NCI-H2196 treated with DMSO at 0.1 percent for 48 hours (cell line): ENCODE data around the gene PPP2R3B.
"Not testable (repeated sequence)": the region's sequence is repeated elsewhere in the genome, so short reads cannot be mapped to it uniquely, and the experiment has no call there.

Experiments used
- DNase-seq: peaks from one replicate; lab custom pipeline; 2025; ENCODE audit not compliant: unreplicated experiment; lab: John Stamatoyannopoulos, UW

The PPP2R3B gene

GRCh38 chrX:305781-306613 lies 80.7 kb downstream of the PPP2R3B start:
- DNase-seq, result not testable (repeated sequence)

GRCh38 chrX:302975-303374 lies 83.7 kb downstream of the PPP2R3B start:
- no peak for DNase-seq

GRCh38 chrX:300334-300733 lies 86.4 kb downstream of the PPP2R3B start:
- no peak for DNase-seq

GRCh38 chrX:298993-299392 lies 87.7 kb downstream of the PPP2R3B start:
- no peak for DNase-seq

GRCh38 chrX:295136-295535 lies 91.6 kb downstream of the PPP2R3B start:
- DNase-seq, result no peak

- DNase-seq, result no peak
Measured at GRCh38 chrX:292900-293897, 93.5 kb downstream of the PPP2R3B start.

- no peak for DNase-seq
Measured at GRCh38 chrX:291411-291901, 95.3 kb downstream of the PPP2R3B start.

- DNase-seq, result no peak
Measured at GRCh38 chrX:290476-291166, 96.1 kb downstream of the PPP2R3B start.

GRCh38 chrX:288561-288991 lies 98.1 kb downstream of the PPP2R3B start:
- no peak for DNase-seq

- no peak for DNase-seq
Measured at GRCh38 chrX:287670-288069, 99.0 kb downstream of the PPP2R3B start.

GRCh38 chrX:285076-285677 lies 101.5 kb downstream of the PPP2R3B start:
- DNase-seq, result no peak
